Left lung (tissue), 10 donors: ENCODE data around the gene CSNK1A1L. TPM values are rescaled to one million over a fixed set of nuclear protein-coding genes. Genes with fewer than 3 reads are reported as not detected.
A peak's percentile ranks its signal among the peaks of the same experiment; 100 is the strongest.

Experiments used
- ATAC-seq: fragments of 200-7000 bp; cut with Tn5 transposase; one replicate; pipeline ENCODE4 v1.9.1; 2020; ENCODE audit warnings: moderate library complexity
- DNase-seq, 4 donors: peaks; one replicate each; pipeline ENCODE4 v3.0.0-alpha.2; 2013 to 2020
- H3K27ac ChIP-seq, 2 donors: fragments of 200-600 bp; sonication (generic) in 1 of 2; one replicate each; pipeline versions ENCODE4 v1.5.0 to v1.8.0; 2020 to 2021
- H3K27me3 ChIP-seq, 2 donors: fragments of 200-600 bp; sonication (generic) in 1 of 2; one replicate each; pipeline versions ENCODE4 v1.5.0 to v1.8.0; 2020 to 2021
- H3K36me3 ChIP-seq, 2 donors: fragments of 200-600 bp; sonication (generic) in 1 of 2; one replicate each; pipeline versions ENCODE4 v1.5.0 to v1.8.0; 2020 to 2021
- H3K4me1 ChIP-seq, 2 donors: fragments of 200-600 bp; one replicate each; pipeline ENCODE4 v1.8.0; 2021
- H3K4me3 ChIP-seq, 2 donors: fragments of 200-600 bp; sonication (generic) in 1 of 2; one replicate each; pipeline versions ENCODE4 v1.5.0 to v1.8.0; 2020 to 2021; ENCODE audit warnings: mild to moderate bottlenecking in 1 of 2
- H3K9me3 ChIP-seq, 2 donors: fragments of 200-600 bp; sonication (generic) in 1 of 2; one replicate each; pipeline versions ENCODE4 v1.5.0 to v1.8.0; 2020 to 2021
- CTCF ChIP-seq, 2 donors: fragments of 200-600 bp; sonication (generic) in 1 of 2; IDR thresholded peaks; one replicate each; pipeline versions ENCODE4 v1.5.0 to v1.8.0; 2021; ENCODE audit warnings: antibody characterized with exemption in 2 of 2
- intact Hi-C, 2 donors: fragments of 100-400 bp; cut with DNase I; formaldehyde crosslinking; loops; one replicate each; pipeline versions ENCODE4 v1.11.2 to v1.14.2; 2022
- polyA plus RNA-seq, 6 donors: library from polyadenylated mRNA; unstranded; fragments of 120-200 nt; gene quantifications; one replicate each; pipeline ENCODE4 v1.2.1, GENCODE V29; 2013; ENCODE audit not compliant: insufficient read length in 6 of 6
- total RNA-seq, 2 donors: library from RNA; stranded (reverse); fragmentation: NEBNext Ultra II Directional; extraction: Animal tissue kit (Norgen Biotek cat#: 25700); gene quantifications; one replicate each; pipeline ENCODE4 v1.2.1, GENCODE V29; 2021
- donor health status: DM: no; HTN: yes; CAD: no.
- donor health status: DM: no; HTN: no; CAD: no.

The CSNK1A1L gene
- total and polyA plus RNA-seq, 8 donors: 0.09 to 0.21 (median 0.18) TPM; not detected in 2

- intact Hi-C loops: no loop called here
- TF ChIP-seq CTCF (IDR thresholded peaks at IDR 0.05): no peak
- peak in 1 of 4 donors; percentile 28 for DNase-seq
- Histone ChIP-seq H3K4me1 (no peaks in the 10 kb centered on the region), H3K27ac (no peak overlapping the region), H3K36me3 (no peaks in the 10 kb centered on the region), H3K4me3 (no peak overlapping the region), H3K9me3 (no peaks in the 10 kb centered on the region), H3K27me3 (no peaks in the 10 kb centered on the region)
- ATAC-seq: no peak
These were observed 24.4 kb upstream of the CSNK1A1L start for GRCh38 chr13:37129866-37130265.

GRCh38 chr13:37127691-37128241 lies 22.3 kb upstream of the CSNK1A1L start:
- no peaks in the 10 kb centered on the region for H3K36me3 ChIP-seq
- DNase-seq: peak in 2 of 4 donors; percentile 67 to 77
- no peak for TF ChIP-seq CTCF (IDR thresholded peaks at IDR 0.05)
- H3K4me3 ChIP-seq: no peak overlapping the region
- H3K27me3 ChIP-seq: no peaks in the 10 kb centered on the region
- no peaks in the 10 kb centered on the region for H3K9me3 ChIP-seq
- H3K4me1 ChIP-seq: no peaks in the 10 kb centered on the region
- H3K27ac ChIP-seq: peak overlapping the region; percentile 45 to 46
- intact Hi-C loops: no loop called here
- ATAC-seq: peak; percentile 89

GRCh38 chr13:37123337-37123736 lies 17.9 kb upstream of the CSNK1A1L start:
- no peak for DNase-seq
- Histone ChIP-seq H3K36me3 (no peaks in the 10 kb centered on the region), H3K9me3 (no peaks in the 10 kb centered on the region), H3K27ac (no peak overlapping the region), H3K27me3 (no peaks in the 10 kb centered on the region), H3K4me1 (no peaks in the 10 kb centered on the region), H3K4me3 (no peak overlapping the region)
- ATAC-seq: no peak
- intact Hi-C loops: no loop called here
- TF ChIP-seq CTCF (IDR thresholded peaks at IDR 0.05): no peak

GRCh38 chr13:37118016-37118415 lies 12.6 kb upstream of the CSNK1A1L start:
- no peak overlapping the region for H3K27ac ChIP-seq
- no peaks in the 10 kb centered on the region for H3K9me3 ChIP-seq
- H3K36me3 ChIP-seq: no peaks in the 10 kb centered on the region
- DNase-seq (no peak), ATAC-seq (no peak)
- no peak overlapping the region for H3K4me3 ChIP-seq
- no peaks in the 10 kb centered on the region for H3K27me3 ChIP-seq
- TF ChIP-seq CTCF (IDR thresholded peaks at IDR 0.05): no peak
- H3K4me1 ChIP-seq: no peaks in the 10 kb centered on the region
- intact Hi-C loops: no loop called here

GRCh38 chr13:37114250-37114649 lies 8.8 kb upstream of the CSNK1A1L start:
- Histone ChIP-seq H3K4me1 (no peaks in the 10 kb centered on the region), H3K27me3 (no peaks in the 10 kb centered on the region), H3K27ac (no peak overlapping the region), H3K4me3 (no peak overlapping the region), H3K36me3 (no peaks in the 10 kb centered on the region), H3K9me3 (no peaks in the 10 kb centered on the region)
- intact Hi-C loops: no loop called here
- ATAC-seq: no peak
- DNase-seq: no peak
- TF ChIP-seq CTCF (IDR thresholded peaks at IDR 0.05): no peak
